ENCODE measurements around the gene ZBED4. TPM values are rescaled to one million over a fixed set of nuclear protein-coding genes. Genes with fewer than 3 reads are reported as not detected.

The ZBED4 gene
- total RNA-seq, 2 experiments from 2014 or later: 14.8 to 15.0 TPM

DNA sequence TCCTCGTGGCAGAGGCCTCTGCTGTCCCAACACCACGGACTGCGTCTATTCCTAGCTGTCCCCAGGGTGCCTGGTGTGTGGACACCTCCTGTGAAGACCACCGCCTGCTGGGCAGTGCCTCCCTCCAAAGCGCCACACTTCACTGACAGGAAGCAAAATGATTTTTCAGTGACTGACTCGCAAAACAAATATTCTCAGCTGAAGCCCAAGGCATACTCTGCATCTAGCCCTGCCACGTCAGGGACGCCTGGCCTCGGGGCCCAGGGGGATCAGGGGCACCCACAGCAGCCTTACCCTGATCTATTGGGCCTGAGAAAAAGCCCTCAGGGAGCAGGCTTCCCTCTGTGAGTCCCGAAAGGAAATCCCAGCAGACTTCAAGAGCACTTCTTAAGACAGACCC, 28.2 kb upstream of the ZBED4 start:
- no peak overlapping the region for H3K27ac ChIP-seq (ENCODE audit: low read depth in 1 of 2, low read length in 2 of 2)
- Mint-ChIP-seq H3K4me3 (peak overlapping the region; percentile 98), H3K27me3 (no peaks in the 10 kb centered on the region), H3K9me3 (no peaks in the 10 kb centered on the region), H3K4me1 (ENCODE audit: low read depth) (peaks cover 49% of the 10 kb centered on the region), H3K27ac (peak overlapping the region; percentile 97), H3K36me3 (ENCODE audit: low read depth) (peaks cover 67% of the 10 kb centered on the region)
- intact Hi-C loops (cut with DNase I, micrococcal nuclease): loop anchor here (5.0 kb wide), 3 partner anchors 38 to 92 kb away; partner anchors contain the start of genes ALG12 (in 2 of the 2) and CRELD2 (in 2 of the 2)
- H3K27me3 ChIP-seq (ENCODE audit: control insufficient read depth in 1 of 2, insufficient read depth in 2 of 2, low read length in 2 of 2): no peaks in the 10 kb centered on the region
- ATAC-seq (ENCODE audit: poor library complexity): no peak
- no peaks in the 10 kb centered on the region for H3K9me3 ChIP-seq (ENCODE audit: control insufficient read depth in 1 of 2, insufficient read depth in 1 of 2, low read length in 2 of 2)
- ChIA-PET POLR2A (interaction anchor here (0.9 to 3.0 kb wide), 8 partner anchors 8 to 36 kb away, joined by 4 to 24 read pairs (median 8); partner anchors contain the start of gene ZBED4), CTCF (no interaction called here)
- peak overlapping the region; percentile 82 for H3K4me3 ChIP-seq (ENCODE audit: low read length)
- peaks cover 51% of the 10 kb centered on the region for H3K36me3 ChIP-seq (ENCODE audit: insufficient read depth, low read length)
- TF ChIP-seq, protein P1, sequence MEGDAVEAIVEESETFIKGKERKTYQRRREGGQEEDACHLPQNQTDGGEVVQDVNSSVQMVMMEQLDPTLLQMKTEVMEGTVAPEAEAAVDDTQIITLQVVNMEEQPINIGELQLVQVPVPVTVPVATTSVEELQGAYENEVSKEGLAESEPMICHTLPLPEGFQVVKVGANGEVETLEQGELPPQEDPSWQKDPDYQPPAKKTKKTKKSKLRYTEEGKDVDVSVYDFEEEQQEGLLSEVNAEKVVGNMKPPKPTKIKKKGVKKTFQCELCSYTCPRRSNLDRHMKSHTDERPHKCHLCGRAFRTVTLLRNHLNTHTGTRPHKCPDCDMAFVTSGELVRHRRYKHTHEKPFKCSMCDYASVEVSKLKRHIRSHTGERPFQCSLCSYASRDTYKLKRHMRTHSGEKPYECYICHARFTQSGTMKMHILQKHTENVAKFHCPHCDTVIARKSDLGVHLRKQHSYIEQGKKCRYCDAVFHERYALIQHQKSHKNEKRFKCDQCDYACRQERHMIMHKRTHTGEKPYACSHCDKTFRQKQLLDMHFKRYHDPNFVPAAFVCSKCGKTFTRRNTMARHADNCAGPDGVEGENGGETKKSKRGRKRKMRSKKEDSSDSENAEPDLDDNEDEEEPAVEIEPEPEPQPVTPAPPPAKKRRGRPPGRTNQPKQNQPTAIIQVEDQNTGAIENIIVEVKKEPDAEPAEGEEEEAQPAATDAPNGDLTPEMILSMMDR (IDR thresholded peaks at IDR 0.05): no peak
- H3K4me1 ChIP-seq (ENCODE audit: insufficient read depth, low read length): peaks cover 85% of the 10 kb centered on the region
- no peak for DNase-seq

DNA sequence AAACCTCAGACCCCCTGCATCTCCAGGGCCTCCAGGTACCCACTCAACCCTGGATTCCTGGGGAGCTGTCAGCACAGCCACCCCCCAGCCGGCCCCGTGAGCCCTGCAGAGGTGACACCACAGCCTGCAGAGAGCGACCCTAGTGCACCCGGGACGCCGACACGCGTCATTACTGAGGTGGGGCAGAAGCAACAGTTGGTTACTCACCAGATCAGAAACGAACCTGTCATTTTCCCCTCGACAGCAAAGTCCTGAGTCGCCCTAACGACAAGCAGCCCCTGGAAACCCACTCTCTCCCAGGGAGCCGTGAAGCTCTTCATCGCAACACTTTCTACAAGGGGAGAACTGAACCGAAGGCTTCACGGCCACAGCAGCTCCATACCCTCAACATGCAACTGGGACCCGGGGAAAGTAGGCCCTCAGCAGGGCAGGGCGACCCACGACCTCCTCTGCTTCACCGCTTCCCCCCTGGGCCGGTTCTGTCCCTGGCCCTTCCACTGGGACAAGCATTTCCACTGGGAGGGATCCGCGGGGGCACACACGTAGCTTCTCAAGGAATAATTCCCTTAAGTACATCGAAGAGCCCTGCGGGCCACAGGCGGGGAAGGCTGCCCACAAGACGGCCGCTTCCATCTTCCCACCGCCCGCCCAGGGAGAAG, 27.6 kb upstream of the ZBED4 start:
- DNase-seq (peak; percentile 36 to 81 (median 65)), ATAC-seq (ENCODE audit: poor library complexity) (peak; percentile 76)
- intact Hi-C loops (cut with DNase I, micrococcal nuclease): loop anchor here (1.0 to 5.0 kb wide), 7 partner anchors 13 to 91 kb away; partner anchors contain the start of genes ALG12 (in 2 of the 2) and CRELD2 (in 2 of the 2)
- H3K9me3 ChIP-seq (ENCODE audit: control insufficient read depth in 1 of 2, insufficient read depth in 1 of 2, low read length in 2 of 2): no peaks in the 10 kb centered on the region
- ChIA-PET CTCF (no interaction called here), POLR2A (interaction anchor here (0.7 to 3.0 kb wide), 12 partner anchors 9 to 99 kb away, joined by 3 to 24 read pairs (median 6); partner anchors contain the start of genes ALG12, CRELD2 and ZBED4)
- Mint-ChIP-seq H3K36me3 (ENCODE audit: low read depth) (peaks cover 61% of the 10 kb centered on the region), H3K9me3 (no peaks in the 10 kb centered on the region), H3K27ac (peak overlapping the region; percentile 97), H3K27me3 (no peaks in the 10 kb centered on the region), H3K4me1 (ENCODE audit: low read depth) (peaks cover 45% of the 10 kb centered on the region), H3K4me3 (peak overlapping the region; percentile 98)
- peaks cover 79% of the 10 kb centered on the region for H3K4me1 ChIP-seq (ENCODE audit: insufficient read depth, low read length)
- H3K36me3 ChIP-seq (ENCODE audit: insufficient read depth, low read length): peaks cover 44% of the 10 kb centered on the region
- H3K4me3 ChIP-seq (ENCODE audit: low read length): peak overlapping the region; percentile 82
- H3K27ac ChIP-seq (ENCODE audit: low read depth in 1 of 2, low read length in 2 of 2): peak overlapping the region; percentile 11 to 22
- TF ChIP-seq, protein P1 (IDR thresholded peaks at IDR 0.05): no peak
- no peaks in the 10 kb centered on the region for H3K27me3 ChIP-seq (ENCODE audit: control insufficient read depth in 1 of 2, insufficient read depth in 2 of 2, low read length in 2 of 2)

DNA sequence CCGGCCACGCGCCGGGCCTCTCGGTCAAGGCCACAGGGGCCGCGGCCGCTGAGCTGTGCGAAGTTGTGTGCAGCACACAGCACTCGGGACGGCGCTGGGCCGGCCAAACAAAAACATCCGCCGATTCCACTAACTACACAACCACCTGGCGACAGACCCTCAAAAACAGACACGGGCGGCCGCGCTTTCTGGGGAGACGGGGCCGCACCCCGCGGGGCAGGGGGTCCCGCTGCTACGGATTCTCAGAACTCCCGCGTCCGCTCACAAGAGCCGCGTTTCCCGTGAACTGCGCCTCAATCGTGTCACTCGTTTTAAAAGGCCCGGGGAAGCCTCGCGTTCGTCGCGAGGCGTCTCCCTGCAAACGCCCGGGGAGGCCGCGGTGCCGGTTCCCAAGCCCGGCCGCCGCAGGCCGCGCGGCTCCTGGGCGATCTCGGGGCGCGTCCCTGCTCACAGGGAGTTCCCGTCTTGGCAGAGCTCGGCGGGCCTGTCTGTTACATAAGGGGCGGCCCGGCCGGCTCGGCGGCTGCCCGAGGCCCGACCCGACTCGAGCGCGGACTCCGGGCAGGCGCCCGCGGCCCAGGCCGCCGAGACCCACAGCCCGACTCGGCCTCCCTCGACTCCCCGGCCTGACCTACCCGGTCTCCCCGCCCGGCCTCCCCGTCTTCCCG, 26.9 kb upstream of the ZBED4 start:
- intact Hi-C loops (cut with DNase I, micrococcal nuclease): loop anchor here (1.0 to 5.0 kb wide), 7 partner anchors 13 to 91 kb away; partner anchors contain the start of genes ALG12 (in 2 of the 2) and CRELD2 (in 2 of the 2)
- TF ChIP-seq, protein P1 (IDR thresholded peaks at IDR 0.05): no peak
- ATAC-seq (ENCODE audit: poor library complexity) (peak; percentile 11), DNase-seq (peak in 8 of 14 experiments; percentile 23 to 76 (median 40))
- H3K36me3 Mint-ChIP-seq (ENCODE audit: low read depth): peaks cover 54% of the 10 kb centered on the region
- peak overlapping the region; percentile 11 to 22 for H3K27ac ChIP-seq (ENCODE audit: low read depth in 1 of 2, low read length in 2 of 2)
- CTCF ChIA-PET: no interaction called here
- peaks cover 46% of the 10 kb centered on the region for H3K4me1 Mint-ChIP-seq (ENCODE audit: low read depth)
- no peaks in the 10 kb centered on the region for H3K27me3 Mint-ChIP-seq
- H3K27me3 ChIP-seq (ENCODE audit: control insufficient read depth in 1 of 2, insufficient read depth in 2 of 2, low read length in 2 of 2): no peaks in the 10 kb centered on the region
- POLR2A ChIA-PET: interaction anchor here (0.7 to 3.0 kb wide), 11 partner anchors 10 to 99 kb away, joined by 3 to 24 read pairs (median 7); partner anchors contain the start of genes ALG12, CRELD2 and ZBED4
- H3K9me3 ChIP-seq (ENCODE audit: control insufficient read depth in 1 of 2, insufficient read depth in 1 of 2, low read length in 2 of 2): no peaks in the 10 kb centered on the region
- peak overlapping the region; percentile 82 for H3K4me3 ChIP-seq (ENCODE audit: low read length)
- H3K9me3 Mint-ChIP-seq: no peaks in the 10 kb centered on the region
- H3K4me3 Mint-ChIP-seq: peak overlapping the region; percentile 98
- peak overlapping the region; percentile 97 for H3K27ac Mint-ChIP-seq
- peaks cover 38% of the 10 kb centered on the region for H3K36me3 ChIP-seq (ENCODE audit: insufficient read depth, low read length)
- peaks cover 76% of the 10 kb centered on the region for H3K4me1 ChIP-seq (ENCODE audit: insufficient read depth, low read length)
